HG02840 (cell line): ENCODE measurements around the gene INS.
"Not testable (repeated sequence)": the region's sequence is repeated elsewhere in the genome, so short reads cannot be mapped to it uniquely, and the experiment has no call there.

Source experiments
- ATAC-seq: cut with Tn5 transposase; IDR thresholded peaks from one replicate; pipeline ENCODE4 v1.9.1; 2021; ENCODE audit warnings: mild to moderate bottlenecking, moderate library complexity, moderate number of reproducible peaks; ENCODE audit not compliant: unreplicated experiment, low FRiP score

Gene INS

GRCh38 chr11:2136209-2136951 lies 24.6 kb downstream of the INS start:
- no peak for ATAC-seq

GRCh38 chr11:2135648-2136201 lies 25.3 kb downstream of the INS start:
- no peak for ATAC-seq

- ATAC-seq, result no peak
These were observed 25.9 kb downstream of the INS start for GRCh38 chr11:2135018-2135569.

DNA sequence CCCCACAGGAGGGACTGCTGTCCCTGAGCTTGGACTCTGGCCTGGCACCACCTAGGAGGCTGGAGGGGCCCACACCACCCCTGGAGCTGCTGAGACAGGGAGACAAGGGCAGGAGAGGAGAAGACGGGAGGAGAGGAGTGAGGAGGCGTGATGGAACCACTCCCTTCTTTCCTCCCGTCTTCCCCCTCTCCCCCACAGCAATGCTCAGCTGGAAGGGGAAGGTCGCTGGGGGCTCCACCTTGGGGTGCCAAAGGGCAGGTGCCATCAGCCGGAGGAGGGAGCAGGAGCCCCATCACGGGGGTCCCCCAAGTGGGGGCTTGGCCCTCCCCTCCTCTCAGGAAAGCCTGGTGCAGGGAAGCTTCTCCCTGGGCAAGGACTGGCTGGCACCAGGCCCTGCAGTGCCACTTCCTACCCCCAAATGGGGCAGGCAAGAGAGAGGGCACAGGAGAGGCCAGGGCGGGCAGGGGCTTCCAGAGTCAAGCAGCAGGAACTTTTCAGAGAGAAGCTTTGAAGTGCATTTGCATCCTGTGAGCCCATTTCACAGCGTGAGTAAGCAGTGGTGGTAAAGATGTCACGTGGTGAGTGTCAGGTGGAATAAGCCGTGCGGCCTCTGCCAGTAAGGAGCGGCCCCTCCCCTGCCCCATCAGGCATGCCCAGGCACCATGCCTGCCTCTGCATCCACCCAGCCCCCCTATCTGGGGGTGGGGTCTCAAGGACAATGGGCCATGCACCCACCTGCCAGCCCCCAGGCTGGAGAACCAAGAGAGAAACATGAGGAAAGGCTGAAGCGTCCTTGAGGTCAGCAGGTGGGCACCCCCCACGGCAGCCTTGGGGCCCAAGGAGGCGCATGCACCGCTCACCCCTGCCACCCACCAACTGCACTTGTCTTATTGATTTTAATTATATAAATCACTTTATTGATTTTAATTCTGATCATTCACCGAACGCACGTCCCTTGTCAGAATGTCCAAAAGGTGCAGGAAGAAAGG lies 26.7 kb downstream of the INS start:
- no peak for ATAC-seq

- no peak for ATAC-seq
These were observed 27.6 kb downstream of the INS start for GRCh38 chr11:2133241-2134021.

DNA sequence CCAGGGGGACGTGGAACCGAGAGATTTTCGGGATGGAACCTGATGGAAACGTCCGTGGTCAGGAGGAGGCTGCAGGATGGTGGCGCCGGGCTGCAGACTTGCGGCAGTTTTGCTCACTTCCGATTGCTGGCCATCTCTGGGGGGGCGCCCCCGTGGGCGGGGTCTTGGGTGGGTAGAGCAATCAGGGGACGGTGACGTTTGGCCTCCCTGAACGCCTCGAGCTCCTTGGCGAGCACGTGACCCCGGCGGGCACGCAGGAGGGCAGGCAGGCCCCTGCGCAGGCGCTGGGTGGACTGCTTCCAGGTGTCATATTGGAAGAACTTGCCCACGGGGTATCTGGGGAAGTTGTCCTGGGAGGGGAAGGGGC lies 28.2 kb downstream of the INS start:
- no peak for ATAC-seq

GRCh38 chr11:2132246-2132645 lies 28.8 kb downstream of the INS start:
- ATAC-seq, result no peak

DNA sequence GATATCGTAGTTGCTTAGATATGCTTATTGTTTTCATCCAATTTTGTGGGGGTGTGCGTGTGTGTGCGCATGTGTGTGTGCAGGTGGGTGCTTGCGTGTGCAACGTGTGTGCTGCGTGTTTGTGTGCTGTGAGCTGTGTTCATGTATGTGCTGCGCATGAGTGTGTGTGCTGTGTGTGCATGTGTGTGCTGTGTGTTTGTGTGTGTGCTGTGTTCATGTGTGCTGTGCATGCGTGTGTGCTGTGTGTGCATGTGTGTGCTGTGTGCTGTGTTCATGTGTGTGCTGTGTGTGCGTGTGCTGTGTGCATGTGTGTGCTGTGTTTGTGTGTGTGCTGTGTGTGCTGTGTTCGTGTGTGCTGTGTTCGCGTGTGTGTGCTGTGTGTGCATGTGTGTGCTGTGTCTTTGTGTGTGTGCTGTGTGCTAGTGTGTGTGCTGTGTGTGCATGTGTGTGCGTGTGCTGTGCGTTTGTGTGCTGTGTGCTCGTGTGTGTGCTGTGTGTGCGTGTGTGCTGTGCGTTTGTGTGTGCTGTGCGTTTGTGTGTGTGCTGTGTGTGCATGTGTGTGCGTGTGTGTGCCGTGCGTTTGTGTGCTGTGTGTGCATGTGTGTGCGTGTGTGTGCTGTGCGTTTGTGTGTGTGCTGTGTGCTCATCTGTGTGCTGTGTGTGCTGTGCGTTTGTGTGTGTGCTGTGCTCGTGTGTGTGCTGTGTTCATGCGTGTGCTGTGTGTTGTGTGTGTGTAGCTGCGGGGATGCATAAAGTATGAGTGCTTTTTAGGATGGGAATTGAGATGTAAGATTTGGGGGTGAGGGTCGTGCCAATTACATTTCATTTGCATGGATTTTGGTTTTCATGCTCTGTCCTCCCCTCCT lies 29.4 kb downstream of the INS start:
- ATAC-seq, result no peak

- no peak for ATAC-seq
These were observed 30.1 kb downstream of the INS start for GRCh38 chr11:2130881-2131352.

DNA sequence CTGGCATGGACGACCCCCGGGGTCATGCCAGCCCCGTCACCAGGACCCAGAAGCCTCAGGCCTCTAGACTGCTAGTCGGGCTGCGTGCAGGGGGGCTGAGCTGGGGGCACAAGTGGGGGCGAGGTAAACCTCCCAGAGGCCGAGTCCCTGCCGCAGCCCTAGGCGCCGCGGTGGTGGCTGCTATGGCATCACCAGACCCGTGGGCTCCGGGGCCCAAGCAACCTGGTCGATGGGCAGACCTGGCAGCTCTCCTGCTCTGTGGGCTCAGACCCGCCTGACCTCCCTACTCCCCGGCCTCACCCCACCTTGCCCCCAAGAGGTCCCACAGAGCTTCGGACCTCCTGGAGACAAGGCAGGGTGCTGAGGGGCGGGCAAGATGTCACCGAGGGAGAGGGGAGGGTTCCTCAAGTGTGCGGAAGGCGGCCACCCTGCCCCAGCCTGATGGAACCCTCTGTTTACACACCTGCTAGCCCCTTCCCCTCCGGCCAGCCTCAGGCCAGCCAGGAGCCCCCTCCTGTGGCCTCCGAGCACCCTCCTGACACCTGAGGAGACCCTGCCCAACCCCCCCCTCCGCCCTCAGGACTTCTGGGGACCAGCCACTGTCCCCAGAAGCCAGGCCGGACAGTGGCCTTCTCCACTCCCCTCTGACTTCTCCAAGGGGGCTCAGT lies 31.2 kb downstream of the INS start:
- no peak for ATAC-seq

GRCh38 chr11:2129308-2129698 lies 31.7 kb downstream of the INS start:
- no peak for ATAC-seq

- ATAC-seq, result no peak
These were observed 32.3 kb downstream of the INS start for GRCh38 chr11:2128511-2129307.

GRCh38 chr11:2128130-2128510 lies 32.9 kb downstream of the INS start:
- ATAC-seq, result no peak

DNA sequence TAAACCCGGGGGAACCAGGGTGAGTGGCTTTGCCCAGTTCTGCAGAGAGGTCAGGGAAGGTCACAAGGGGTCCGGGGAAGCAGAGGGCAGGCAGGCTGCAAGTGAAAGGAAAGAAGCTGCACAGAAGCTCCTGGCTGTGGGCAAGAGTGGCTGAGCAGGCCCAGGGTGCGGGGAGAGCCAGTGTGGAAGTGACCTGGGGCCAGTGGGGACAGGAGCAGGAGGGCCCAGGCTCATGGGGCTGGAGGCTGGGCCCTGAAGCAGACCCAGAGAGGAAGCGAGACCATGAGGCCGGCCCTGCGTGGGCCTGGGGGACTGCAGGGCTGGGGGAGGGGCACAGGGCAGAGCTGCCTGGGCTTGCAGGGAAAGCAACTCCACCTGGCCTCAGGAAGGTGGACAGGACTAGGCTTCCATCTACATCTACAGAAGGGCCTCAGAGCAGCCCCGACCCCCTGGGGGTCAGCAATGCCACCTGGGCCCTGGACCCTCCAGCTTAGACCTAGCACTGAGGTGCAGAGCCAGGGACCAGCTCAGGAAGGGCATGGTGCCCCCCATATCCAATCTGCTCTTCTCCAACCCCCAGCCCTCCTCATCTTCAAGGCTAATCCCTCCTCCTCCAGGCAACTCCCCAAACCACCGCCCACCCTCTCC lies 33.4 kb downstream of the INS start:
- no peak for ATAC-seq

DNA sequence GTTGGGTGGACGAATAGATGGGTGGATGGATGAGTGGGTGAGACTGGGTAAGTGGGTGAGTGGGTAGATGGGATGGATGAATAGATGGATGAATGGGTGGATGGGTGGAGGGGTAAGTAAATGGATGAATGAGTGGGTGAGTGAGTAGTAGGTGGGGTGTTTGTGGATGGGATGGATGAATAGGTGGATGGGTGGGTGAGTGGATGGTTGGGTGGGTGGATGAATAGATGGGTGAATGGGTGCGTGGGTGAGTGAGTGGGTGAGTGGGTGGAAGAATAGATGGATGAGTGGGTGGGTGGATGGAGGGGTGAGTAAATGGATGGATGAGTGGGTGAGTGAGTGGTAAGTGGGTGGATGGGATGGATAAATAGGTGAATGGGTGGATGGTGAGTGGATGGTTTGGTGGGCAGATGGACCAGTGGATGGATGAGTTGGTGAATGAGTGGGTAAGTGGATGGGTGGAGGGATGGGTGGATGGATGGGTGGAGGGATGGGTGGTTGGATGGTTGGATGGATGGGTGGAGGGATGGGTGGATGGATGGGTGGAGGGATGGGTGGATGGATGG lies 34.4 kb downstream of the INS start:
- no peak for ATAC-seq

GRCh38 chr11:2124736-2125484 lies 36.1 kb downstream of the INS start:
- ATAC-seq, result not testable (repeated sequence)

DNA sequence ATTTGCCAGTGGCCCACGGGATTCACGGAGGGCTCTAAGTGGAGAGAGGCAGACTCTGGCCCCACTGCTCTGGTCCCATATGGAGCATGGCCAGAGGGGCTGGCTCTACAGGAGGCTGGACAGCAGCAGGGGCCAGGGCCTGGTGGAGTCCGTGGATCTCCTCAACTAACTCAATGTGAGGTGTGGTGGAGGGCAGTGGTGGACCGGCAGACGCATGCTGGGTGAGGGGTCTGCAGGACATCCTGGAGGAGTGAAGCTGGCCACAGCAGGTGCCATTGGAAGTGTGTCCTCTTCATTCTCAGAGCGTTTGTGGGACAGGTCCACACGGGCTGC lies 37.4 kb downstream of the INS start:
- ATAC-seq, result no peak
